Lower leg skin (tissue), 3 donors: ENCODE data around the gene PPIF.

Experiments used
- CTCF ChIP-seq, 3 donors: fragments of 450-650 bp; IDR thresholded peaks; one replicate each; pipeline ENCODE4 v1.5.1; 2016; ENCODE audit warnings: antibody characterized with exemption in 3 of 3, mild to moderate bottlenecking in 3 of 3, moderate library complexity in 2 of 3
- POLR2A ChIP-seq, 2 donors: fragments of 450-650 bp; IDR thresholded peaks; one replicate each; pipeline ENCODE4 v1.6.1; 2016 to 2017; ENCODE audit warnings: antibody characterized with exemption in 2 of 2, mild to moderate bottlenecking in 1 of 2, moderate library complexity in 1 of 2

- TF ChIP-seq CTCF (IDR thresholded peaks at IDR 0.05) (no peak), POLR2A (IDR thresholded peaks at IDR 0.05) (no peak)
These were observed 20.3 kb downstream of the PPIF start for GRCh38 chr10:79367426-79368189.
